ENCODE data around the gene GPATCH8. TPM values are rescaled to one million over a fixed set of nuclear protein-coding genes. Genes with fewer than 3 reads are reported as not detected.
"Not testable (repeated sequence)": the region's sequence is repeated elsewhere in the genome, so short reads cannot be mapped to it uniquely, and the experiment has no call there.

GPATCH8 gene
- total RNA-seq, 3 donors from 2014 or later = 38.2 to 43.3 (median 41.9) TPM

DNA sequence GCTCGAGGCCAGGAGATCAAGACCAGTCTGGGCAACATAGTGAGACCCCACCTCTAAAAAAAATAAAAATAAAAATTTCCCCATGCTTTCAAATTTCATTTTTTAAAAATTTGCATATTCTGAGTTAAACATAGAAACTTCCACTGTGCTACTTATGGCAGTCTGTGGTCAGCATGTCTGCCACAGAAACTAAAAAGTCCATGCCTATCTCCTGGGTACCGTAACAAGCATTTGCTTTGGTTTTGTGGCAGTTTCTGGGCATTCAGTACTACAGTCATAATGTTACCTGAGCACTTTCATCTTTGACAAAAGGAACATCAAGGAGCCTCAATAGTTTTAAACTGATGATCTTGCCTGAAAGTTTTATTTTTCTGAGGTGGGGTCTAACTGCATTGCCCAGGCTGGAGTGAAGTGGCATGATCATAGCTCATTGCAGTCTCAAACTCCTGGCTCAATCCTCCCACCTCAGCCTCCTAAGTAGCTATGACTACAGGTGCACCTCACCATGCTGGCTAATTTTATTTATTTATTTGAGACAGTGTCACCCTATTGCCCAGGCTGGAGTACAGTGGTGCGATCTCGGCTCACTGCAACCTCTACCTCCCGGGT lies 100.5 kb downstream of the GPATCH8 start:
- Mint-ChIP-seq H3K4me3 (no peak overlapping the region), H3K36me3 (ENCODE audit: insufficient read depth) (peaks cover 47% of the 10 kb centered on the region), H3K9me3 (no peaks in the 10 kb centered on the region), H3K27me3 (ENCODE audit: low read depth) (no peaks in the 10 kb centered on the region), H3K4me1 (ENCODE audit: low read depth) (no peaks in the 10 kb centered on the region)
- ATAC-seq (peak in 1 of 2 donors; percentile 53), DNase-seq (no peak)

DNA sequence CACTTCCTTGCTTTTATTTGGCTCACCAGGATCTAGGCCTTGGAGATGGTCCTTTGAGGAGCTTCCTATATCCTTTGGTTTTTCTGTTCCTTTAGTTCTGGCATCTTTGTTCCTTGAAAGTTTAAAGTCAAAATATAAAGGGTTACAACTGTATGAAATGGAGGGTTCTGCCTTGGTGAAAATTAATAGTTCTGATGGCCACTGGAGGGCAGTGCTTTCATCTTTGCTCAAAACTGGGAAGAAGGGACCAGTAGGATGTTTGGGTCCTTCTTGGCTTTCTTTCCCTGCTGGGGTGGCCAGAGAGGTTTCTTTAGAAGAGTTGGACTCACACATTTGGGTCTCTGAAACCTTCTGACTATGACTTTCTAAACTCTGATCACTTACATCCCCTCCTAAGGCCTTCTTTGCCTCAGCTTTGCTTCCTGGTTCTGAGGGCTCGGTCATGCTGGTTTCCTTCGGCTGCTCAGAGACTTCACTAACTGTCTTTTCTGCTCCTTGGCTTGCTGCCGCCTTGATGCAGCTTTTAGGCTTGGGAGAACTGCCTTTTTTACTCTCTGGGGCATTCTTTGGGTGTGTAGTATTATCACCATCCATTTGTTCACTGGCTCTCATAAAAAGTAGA lies 102.9 kb downstream of the GPATCH8 start:
- ATAC-seq (no peak), DNase-seq (no peak)
- Mint-ChIP-seq H3K4me1 (ENCODE audit: low read depth) (no peaks in the 10 kb centered on the region), H3K27me3 (ENCODE audit: low read depth) (no peaks in the 10 kb centered on the region), H3K36me3 (ENCODE audit: insufficient read depth) (peaks cover 48% of the 10 kb centered on the region), H3K4me3 (no peak overlapping the region), H3K9me3 (no peaks in the 10 kb centered on the region)

DNA sequence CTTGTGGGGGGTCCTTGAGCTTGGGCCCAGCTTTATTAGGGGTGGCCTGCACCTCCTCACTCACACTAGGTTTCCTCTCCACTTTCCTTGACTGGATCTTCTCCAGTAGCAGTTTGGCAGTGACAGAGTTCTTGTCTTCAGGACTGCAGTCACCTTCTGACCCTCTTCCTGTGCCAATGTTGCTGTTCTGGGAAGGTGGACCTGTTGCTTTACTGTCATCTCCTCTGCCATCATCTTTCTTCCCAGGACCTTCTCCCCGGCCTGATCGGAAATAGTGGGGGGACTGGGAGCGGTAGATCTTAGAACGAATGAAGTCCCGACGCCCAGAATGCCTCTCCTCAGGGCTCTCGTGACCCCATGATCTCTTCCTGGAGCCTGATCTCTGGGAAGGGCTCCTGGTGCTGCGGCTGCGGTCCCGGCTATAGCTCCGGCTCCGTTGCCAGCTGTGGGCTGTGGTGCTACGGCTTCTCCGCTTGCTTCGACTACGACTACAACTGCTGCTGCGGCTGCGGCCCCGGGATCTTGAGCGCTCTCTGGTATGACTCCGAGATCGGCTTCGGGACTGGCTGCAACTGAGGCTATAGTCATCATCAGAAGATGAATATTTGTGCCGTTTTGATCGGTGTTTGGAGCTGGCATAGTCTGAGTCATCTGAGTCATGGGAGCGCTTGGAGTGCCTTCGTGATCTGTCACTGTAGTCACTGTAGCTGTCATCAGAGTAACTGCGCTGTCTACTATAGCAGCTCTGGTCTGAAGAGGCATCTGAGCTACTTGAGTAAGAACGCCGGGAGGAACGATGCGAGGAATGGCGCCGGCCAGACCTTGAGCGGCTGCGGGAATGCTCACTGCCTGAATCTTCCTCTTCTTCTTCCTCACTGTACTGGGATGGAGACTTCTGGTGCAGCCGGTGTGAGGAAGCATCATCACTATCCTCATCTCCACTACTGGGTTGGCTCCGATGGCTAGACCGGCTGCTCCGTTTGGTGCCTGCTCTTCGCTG lies 104.2 kb downstream of the GPATCH8 start:
- H3K36me3 Mint-ChIP-seq (ENCODE audit: insufficient read depth) = peaks cover 45% of the 10 kb centered on the region
- DNase-seq (no peak), ATAC-seq (no peak)
- H3K9me3 Mint-ChIP-seq = no peaks in the 10 kb centered on the region
- H3K4me3 Mint-ChIP-seq = no peak overlapping the region
- no peaks in the 10 kb centered on the region for H3K27me3 Mint-ChIP-seq (ENCODE audit: low read depth)
- no peaks in the 10 kb centered on the region for H3K4me1 Mint-ChIP-seq (ENCODE audit: low read depth)

DNA sequence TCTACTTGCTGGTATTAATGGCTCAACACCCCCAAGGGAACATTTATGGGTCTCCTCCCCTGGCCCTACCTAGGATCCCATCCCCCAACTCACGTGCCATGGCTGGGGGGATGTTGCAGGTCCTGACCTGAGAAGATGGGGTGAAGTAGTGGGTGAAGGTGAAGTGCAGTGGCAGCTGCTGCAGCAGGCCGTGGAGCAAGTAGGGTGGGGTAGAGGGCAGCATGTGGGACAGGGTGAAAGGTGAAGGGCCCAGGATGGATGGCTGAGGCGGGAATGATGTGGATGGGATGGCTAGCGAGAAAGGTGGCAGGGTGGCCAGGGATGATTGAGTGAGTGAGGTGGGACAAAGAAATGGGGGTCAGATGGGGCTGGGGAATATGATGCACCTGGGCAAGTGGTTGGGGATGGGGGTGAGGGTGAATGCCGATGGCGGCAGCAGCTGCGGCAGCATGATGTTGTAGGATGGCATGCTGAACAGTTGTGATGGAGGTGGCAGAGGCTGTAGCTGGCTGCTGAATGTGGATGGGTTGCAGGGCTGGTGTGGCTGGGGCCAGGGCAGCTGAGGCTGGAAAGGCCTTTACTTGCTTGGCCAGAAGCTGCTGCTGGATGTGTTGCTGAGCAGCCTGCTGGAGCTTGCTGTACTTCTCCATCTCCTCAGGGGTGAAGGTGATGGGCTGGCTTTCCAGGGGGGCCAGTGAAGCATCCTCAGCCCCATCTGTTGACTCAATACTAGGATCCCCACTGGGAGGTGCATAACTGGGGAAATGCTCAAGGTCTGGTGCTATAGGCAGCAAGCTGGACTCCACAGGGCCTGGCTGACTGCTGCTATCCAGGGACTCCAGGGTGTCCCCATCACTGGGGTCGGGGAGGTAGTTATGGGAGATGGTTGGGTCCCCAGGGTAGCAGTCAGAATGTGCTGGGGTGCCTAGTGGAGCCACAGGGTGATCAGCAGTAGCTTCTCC lies 105.4 kb downstream of the GPATCH8 start:
- no peaks in the 10 kb centered on the region for H3K9me3 Mint-ChIP-seq
- H3K36me3 Mint-ChIP-seq (ENCODE audit: insufficient read depth) = peaks cover 42% of the 10 kb centered on the region
- ATAC-seq (no peak), DNase-seq (no peak)
- no peak overlapping the region for H3K4me3 Mint-ChIP-seq
- H3K27me3 Mint-ChIP-seq (ENCODE audit: low read depth) = no peaks in the 10 kb centered on the region
- peaks cover 4% of the 10 kb centered on the region for H3K4me1 Mint-ChIP-seq (ENCODE audit: low read depth)

DNA sequence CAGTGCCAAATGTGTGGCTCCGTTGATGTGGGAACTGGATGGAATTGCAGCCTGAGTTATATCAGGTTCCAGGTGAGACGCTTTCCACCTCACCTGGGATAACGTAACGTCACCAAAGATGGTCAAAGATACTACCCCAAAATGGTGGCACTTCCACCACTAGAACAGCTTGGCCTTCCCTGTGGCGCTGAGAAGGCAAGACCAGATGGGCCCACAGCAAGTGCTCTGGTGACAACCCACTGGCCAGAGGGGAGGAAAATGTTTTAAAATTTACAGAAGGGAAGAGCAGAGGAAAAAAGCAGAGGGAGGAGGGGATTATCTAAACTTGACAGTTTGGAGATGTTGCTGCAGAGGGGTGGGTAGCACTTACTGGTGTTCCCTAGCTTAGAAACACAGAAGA lies 106.3 kb downstream of the GPATCH8 start:
- ATAC-seq = no peak
- Mint-ChIP-seq H3K4me1 (ENCODE audit: low read depth) (peaks cover 4% of the 10 kb centered on the region), H3K9me3 (no peaks in the 10 kb centered on the region), H3K27me3 (ENCODE audit: low read depth) (no peaks in the 10 kb centered on the region), H3K4me3 (no peak overlapping the region), H3K36me3 (ENCODE audit: insufficient read depth) (peaks cover 39% of the 10 kb centered on the region)
- no peak for DNase-seq

DNA sequence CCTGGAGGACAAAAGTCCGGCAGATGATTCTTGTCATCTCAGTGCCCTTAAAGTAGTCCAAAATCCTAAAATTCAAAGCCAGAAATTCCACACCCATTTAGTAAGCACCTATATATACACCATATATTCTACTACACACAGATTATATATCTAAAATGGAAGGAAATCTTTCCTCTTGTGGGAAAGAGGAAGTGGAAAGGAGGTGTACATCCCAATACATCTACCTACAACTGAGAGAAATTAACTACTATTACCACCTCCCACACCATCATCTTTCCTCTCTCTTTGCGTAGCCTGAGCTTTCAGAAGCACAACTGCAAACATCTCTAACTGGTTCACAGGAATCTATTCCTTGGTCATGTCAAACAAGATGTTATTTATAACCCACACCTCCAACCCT lies 108.4 kb downstream of the GPATCH8 start:
- Mint-ChIP-seq H3K4me1 (ENCODE audit: low read depth) (peaks cover 6% of the 10 kb centered on the region), H3K4me3 (no peak overlapping the region), H3K27me3 (ENCODE audit: low read depth) (no peaks in the 10 kb centered on the region), H3K36me3 (ENCODE audit: insufficient read depth) (peaks cover 28% of the 10 kb centered on the region), H3K9me3 (no peaks in the 10 kb centered on the region)
- ATAC-seq (no peak), DNase-seq (no peak)

DNA sequence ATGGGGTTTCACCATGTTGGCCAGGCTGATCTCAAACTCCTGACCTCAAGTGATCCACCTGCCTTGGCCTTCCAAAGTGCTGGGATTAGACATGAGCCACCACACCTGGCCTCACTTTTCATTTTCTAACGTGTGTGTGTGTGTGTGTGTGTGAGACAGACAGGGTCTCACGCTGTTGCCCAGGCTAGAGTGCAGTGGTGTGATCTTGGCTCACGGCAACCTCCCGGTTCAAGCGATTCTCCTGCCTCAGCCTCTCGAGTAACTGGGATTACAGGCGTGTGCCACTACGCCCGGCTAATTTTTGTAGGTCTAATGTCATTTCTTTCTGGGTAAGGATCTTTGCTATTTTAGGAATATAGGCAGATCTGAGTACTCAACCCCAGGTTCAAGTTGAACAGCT lies 109.1 kb downstream of the GPATCH8 start:
- H3K27me3 Mint-ChIP-seq (ENCODE audit: low read depth) = not testable (repeated sequence)

DNA sequence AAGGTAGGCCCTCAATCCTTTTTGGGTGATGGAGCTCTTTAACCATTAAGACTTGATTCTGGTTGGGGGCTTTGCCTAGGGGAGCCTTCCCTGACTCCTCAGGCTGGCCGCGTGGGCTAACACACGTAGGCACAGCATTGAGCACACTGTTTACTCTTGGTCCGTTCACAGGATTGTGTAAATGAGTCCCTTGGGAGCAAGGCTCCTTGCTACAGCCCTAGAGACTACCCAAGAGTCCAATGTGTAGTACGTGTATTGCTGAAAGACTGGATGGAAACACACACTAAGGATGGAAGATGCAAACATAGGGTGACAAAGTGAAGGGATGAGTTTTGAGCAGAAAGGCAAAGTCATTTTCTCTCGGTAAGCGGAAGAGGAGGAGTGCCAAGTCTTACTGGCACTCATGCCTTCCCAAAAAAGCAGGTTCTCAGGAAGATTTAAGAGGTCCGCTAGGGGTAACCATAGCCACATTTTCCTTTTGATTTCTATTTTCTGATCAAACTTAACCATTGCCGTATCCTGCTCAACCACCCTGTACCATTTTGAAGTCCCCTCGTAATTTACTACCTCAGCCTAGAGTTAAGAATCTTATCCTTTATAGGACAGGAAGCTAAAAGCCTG lies 112.8 kb downstream of the GPATCH8 start:
- Mint-ChIP-seq H3K9me3 (no peaks in the 10 kb centered on the region), H3K36me3 (ENCODE audit: insufficient read depth) (no peaks in the 10 kb centered on the region), H3K4me1 (ENCODE audit: low read depth) (peaks cover 17% of the 10 kb centered on the region), H3K27me3 (ENCODE audit: low read depth) (peaks cover 8% of the 10 kb centered on the region), H3K4me3 (no peak overlapping the region)
- ATAC-seq (no peak), DNase-seq (no peak)

More for the DNA sequence above, 109.1 kb downstream of the GPATCH8 start:
- not testable (repeated sequence) for H3K4me3 Mint-ChIP-seq, DNase-seq, H3K9me3 Mint-ChIP-seq, ATAC-seq
- H3K36me3 Mint-ChIP-seq (ENCODE audit: insufficient read depth) = peaks cover 20% of the 10 kb centered on the region
- H3K4me1 Mint-ChIP-seq (ENCODE audit: low read depth) = peaks cover 11% of the 10 kb centered on the region

DNA sequence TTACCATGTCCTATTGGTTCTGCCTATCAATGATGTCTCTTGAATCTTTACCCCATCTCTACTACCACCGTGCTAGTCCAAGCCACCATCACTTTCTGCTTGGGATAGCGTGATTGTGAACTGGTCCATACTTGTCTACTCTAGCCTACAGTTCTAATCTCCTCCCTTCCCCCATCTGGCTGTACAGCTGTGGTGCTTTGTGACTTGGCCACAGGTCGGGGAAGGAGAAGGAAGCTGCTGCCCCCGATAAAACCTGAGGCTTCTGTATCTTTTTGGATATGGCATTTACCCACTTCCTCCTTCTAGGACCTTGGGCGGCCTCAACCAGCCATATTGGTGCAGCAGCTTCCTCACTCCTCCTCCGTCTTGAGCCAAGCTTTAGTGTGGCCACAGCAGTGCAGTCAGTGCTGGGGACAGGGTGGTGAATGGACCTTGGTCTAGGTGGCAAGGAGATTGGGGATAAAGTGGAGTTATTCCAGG lies 113.4 kb downstream of the GPATCH8 start:
- ATAC-seq = no peak
- no peaks in the 10 kb centered on the region for H3K9me3 Mint-ChIP-seq
- H3K4me3 Mint-ChIP-seq = no peak overlapping the region
- no peaks in the 10 kb centered on the region for H3K36me3 Mint-ChIP-seq (ENCODE audit: insufficient read depth)
- peaks cover 19% of the 10 kb centered on the region for H3K4me1 Mint-ChIP-seq (ENCODE audit: low read depth)
- H3K27me3 Mint-ChIP-seq (ENCODE audit: low read depth) = peaks cover 10% of the 10 kb centered on the region
- no peak for DNase-seq

DNA sequence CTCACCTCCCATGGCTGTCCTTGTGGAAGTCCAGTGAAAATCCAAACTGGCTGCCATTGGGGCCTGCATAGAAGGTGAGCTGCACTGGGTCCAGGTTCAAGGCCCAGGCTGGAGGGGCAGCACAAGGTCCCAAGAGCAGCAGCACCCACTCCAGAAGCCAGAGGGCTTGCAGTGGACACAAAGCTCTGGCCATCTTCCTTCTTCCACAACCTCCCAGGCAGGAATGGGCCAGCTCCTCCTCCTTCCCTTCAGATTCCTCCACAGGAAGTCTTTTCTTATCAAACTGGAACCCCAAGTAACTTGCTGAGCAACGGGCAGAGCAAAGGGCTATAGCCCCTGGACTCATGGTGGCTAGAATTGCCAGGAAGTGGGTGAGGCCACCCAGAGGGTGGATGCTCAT lies 113.9 kb downstream of the GPATCH8 start, which contains the start of gene ITGA2B:
TSS of gene ITGA2B (minus strand) at position 369 of the 400 bp plus-strand sequence. CDS start at position 193, 176 bp downstream.
- Mint-ChIP-seq H3K27me3 (ENCODE audit: low read depth) (peaks cover 13% of the 10 kb centered on the region), H3K4me1 (ENCODE audit: low read depth) (peaks cover 21% of the 10 kb centered on the region), H3K9me3 (no peaks in the 10 kb centered on the region), H3K4me3 (no peak within 1 kb of the TSS), H3K36me3 (ENCODE audit: insufficient read depth) (no peaks in the 10 kb centered on the region)
- DNase-seq (no peak), ATAC-seq (no peak)

DNA sequence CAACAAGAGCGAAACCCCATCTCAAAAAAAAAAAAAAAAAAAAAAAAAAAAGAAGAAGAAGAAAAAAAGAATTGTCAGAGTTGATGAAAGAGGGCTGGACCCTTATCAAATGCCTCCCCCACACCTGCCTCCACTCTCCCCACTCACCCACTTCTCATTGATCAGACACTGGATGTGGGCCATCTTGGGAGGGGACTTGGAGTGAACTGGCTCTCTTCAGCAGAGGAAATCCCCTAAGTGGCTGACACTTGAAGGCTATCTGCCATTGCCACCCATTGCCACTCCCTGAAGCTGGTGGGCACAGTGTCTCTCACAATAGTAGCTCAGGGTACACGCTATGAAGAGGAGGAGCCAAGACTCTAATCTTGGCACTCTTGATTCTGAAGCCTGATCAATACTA lies 115.4 kb downstream of the GPATCH8 start:
- H3K9me3 Mint-ChIP-seq = no peaks in the 10 kb centered on the region
- H3K27me3 Mint-ChIP-seq (ENCODE audit: low read depth) = peaks cover 14% of the 10 kb centered on the region
- no peaks in the 10 kb centered on the region for H3K36me3 Mint-ChIP-seq (ENCODE audit: insufficient read depth)
- DNase-seq (no peak), ATAC-seq (no peak)
- H3K4me3 Mint-ChIP-seq = no peak overlapping the region
- H3K4me1 Mint-ChIP-seq (ENCODE audit: low read depth) = peaks cover 17% of the 10 kb centered on the region

DNA sequence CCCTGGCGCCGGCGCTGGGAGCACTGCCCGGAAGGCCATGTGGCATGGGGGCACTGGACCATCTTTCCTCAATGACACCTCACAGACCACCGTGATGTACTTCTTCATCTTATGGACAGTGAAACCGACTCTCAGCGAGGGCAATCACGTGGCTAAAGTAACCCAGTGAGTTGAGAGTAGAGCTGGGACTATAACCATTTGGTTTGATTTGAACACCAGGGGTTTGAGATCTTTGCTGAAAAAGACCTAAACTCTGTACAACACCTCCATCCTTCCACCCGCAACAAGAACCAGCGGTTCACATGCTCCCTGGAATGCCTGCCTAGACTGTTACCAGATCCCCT lies 117.1 kb downstream of the GPATCH8 start:
- Mint-ChIP-seq H3K4me3 (peak overlapping the region; percentile 71), H3K4me1 (ENCODE audit: low read depth) (peaks cover 17% of the 10 kb centered on the region), H3K36me3 (ENCODE audit: insufficient read depth) (no peaks in the 10 kb centered on the region), H3K27me3 (ENCODE audit: low read depth) (peaks cover 14% of the 10 kb centered on the region), H3K9me3 (no peaks in the 10 kb centered on the region)
- ATAC-seq = no peak
- DNase-seq = no peak
